Prostate gland (tissue), 2 donors: Measurements from ENCODE around the gene CYP27A1.

Source experiments
- CTCF ChIP-seq, 4 experiments: fragments of 200-600 bp in 2 of 4; fragments of 450-650 bp in 2 of 4; sonication (generic) in 2 of 4; IDR thresholded peaks; 1 replicate in 3 of 4; 2 replicates in 1 of 4; pipeline ENCODE4 v1.5.1; 2016 to 2019; ENCODE audit warnings: antibody characterized with exemption in 4 of 4, mild to moderate bottlenecking in 2 of 4, moderate library complexity in 2 of 4
- POLR2A ChIP-seq: fragments of 450-650 bp; IDR thresholded peaks from one replicate; pipeline ENCODE4 v1.6.1; 2016; ENCODE audit warnings: antibody characterized with exemption, mild to moderate bottlenecking

GRCh38 chr2:218754781-218755180, 27.2 kb upstream of the CYP27A1 start:
- TF ChIP-seq CTCF (IDR thresholded peaks at IDR 0.05) (no peak), POLR2A (no peak)
